PC-3 (cell line): ENCODE measurements around the gene TRIM45.

Experiments
- EZH2 ChIP-seq: fragments of 300-600 bp; sonication (generic); IDR thresholded peaks from one replicate; pipeline ENCODE4 v1.6.1; 2017; ENCODE audit warnings: antibody characterized with exemption, mild to moderate bottlenecking, low read length; ENCODE audit not compliant: unreplicated experiment
- EZH2phosphoT487 ChIP-seq: fragments of 300-600 bp; sonication (generic); IDR thresholded peaks from 2 replicates; pipeline ENCODE4 v1.6.1; 2018; ENCODE audit warnings: mild to moderate bottlenecking, antibody characterized with exemption, low read length, borderline replicate concordance
- TF ChIP-seq, protein P1 (sequence below): fragments of 300-600 bp; sonication (generic); conservative IDR thresholded peaks from 2 replicates; pipeline ENCODE4 v1.5.1; 2017; ENCODE audit warnings: antibody characterized with exemption, low read depth, mild to moderate bottlenecking, low read length

GRCh38 chr1:117143172-117143571, 21.6 kb upstream of the TRIM45 start:
- TF ChIP-seq, protein P1, sequence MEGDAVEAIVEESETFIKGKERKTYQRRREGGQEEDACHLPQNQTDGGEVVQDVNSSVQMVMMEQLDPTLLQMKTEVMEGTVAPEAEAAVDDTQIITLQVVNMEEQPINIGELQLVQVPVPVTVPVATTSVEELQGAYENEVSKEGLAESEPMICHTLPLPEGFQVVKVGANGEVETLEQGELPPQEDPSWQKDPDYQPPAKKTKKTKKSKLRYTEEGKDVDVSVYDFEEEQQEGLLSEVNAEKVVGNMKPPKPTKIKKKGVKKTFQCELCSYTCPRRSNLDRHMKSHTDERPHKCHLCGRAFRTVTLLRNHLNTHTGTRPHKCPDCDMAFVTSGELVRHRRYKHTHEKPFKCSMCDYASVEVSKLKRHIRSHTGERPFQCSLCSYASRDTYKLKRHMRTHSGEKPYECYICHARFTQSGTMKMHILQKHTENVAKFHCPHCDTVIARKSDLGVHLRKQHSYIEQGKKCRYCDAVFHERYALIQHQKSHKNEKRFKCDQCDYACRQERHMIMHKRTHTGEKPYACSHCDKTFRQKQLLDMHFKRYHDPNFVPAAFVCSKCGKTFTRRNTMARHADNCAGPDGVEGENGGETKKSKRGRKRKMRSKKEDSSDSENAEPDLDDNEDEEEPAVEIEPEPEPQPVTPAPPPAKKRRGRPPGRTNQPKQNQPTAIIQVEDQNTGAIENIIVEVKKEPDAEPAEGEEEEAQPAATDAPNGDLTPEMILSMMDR: no peak
- no peak for TF ChIP-seq EZH2phosphoT487
- TF ChIP-seq EZH2: no peak
